Measurements from ENCODE around the gene PPP1CA.

The PPP1CA gene

DNA sequence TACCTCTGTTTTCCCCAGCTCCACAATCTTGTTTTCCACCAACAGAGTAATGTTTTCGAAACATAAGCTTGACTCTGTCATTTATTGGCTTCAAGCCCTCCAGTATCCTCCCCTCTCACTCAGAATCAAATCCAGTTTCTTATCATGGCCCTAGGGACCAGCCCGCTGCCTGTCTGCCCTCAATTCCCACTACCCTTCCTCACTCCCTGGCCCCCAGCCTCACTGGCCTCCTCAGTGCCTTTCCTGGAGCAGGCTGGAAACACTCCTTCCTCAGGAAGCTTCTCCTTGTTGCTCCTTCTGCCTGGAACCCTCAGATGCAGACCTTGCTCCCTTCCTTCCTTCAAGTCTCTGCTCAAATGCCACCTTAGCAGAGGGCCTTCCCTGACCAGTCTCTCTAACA, 52.2 kb downstream of the PPP1CA start:
- peaks cover 1% of the 10 kb centered on the region for H3K36me3 Mint-ChIP-seq
- DNase-seq (ENCODE audit: low spot score in 2 of 2) = no peak
- no peaks in the 10 kb centered on the region for H3K27me3 Mint-ChIP-seq
- peak overlapping the region; percentile 56 for H3K4me3 Mint-ChIP-seq
- H3K27ac Mint-ChIP-seq = peak overlapping the region; percentile 58
- no peak for ATAC-seq (ENCODE audit: low read depth)
- H3K9me3 Mint-ChIP-seq = no peaks in the 10 kb centered on the region
- peaks cover 50% of the 10 kb centered on the region for H3K4me1 Mint-ChIP-seq

DNA sequence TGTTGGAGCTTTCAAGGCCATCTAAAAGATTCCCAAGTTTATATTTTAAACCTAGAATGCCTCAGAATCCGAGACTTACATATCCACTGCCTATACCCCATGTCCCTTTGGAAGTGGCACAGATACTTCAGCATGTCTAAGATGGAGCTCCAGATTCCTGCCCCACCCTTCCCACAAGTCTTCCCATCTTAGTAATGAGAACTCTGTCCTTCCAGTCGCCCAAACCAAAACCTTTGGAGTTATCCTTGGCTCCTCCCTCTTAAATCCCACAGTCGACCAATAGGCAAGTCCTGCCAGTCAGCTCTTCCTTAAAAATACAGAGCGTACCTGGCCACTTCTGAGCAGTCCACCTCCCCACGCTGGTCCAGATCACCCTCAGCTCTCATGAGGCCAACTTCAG, 52.6 kb downstream of the PPP1CA start:
- Mint-ChIP-seq H3K4me3 (no peak overlapping the region), H3K36me3 (peaks cover 1% of the 10 kb centered on the region), H3K4me1 (peaks cover 49% of the 10 kb centered on the region), H3K9me3 (no peaks in the 10 kb centered on the region), H3K27me3 (no peaks in the 10 kb centered on the region), H3K27ac (peak overlapping the region; percentile 58)
- DNase-seq (ENCODE audit: low spot score in 2 of 2) (no peak), ATAC-seq (ENCODE audit: low read depth) (no peak)
